IMR-90 (cell line): ENCODE data around the gene DPPA5. TPM values are rescaled to one million over a fixed set of nuclear protein-coding genes. Genes with fewer than 3 reads are reported as not detected.

ENCODE experiments used
- ATAC-seq: fragments of 200-7000 bp; cut with Tn5 transposase; 2 replicates; pipeline ENCODE4 v1.9.1; 2020; ENCODE audit warnings: low read depth, mild to moderate bottlenecking, moderate library complexity
- BruUV-seq: library from RNA; stranded (reverse); fragments of 400-500 nt; replicated peaks from 2 replicates; lab custom pipeline; 2021; lab: Mats Ljungman, UMichigan
- CTCF ChIA-PET: fragments of 300-600 bp; formaldehyde crosslinking; extraction: SDS; loops from one replicate; lab custom pipeline; 2021; ENCODE audit warnings: antibody characterized with exemption; lab: Yijun Ruan, JAX
- POLR2A ChIA-PET: fragments of 300-600 bp; sonication (Branson Sonifier 250); formaldehyde crosslinking; loops from one replicate; lab custom pipeline; 2022; ENCODE audit warnings: antibody characterized with exemption; ENCODE audit not compliant: unreplicated experiment; lab: Charles Lee
- DNase-seq: peaks from one replicate; pipeline ENCODE4 v3.0.0; 2013
- H2AFZ ChIP-seq: replicated peaks from 2 replicates; pipeline ENCODE3; 2013; ENCODE audit warnings: low read length, mild to moderate bottlenecking; ENCODE audit not compliant: poor library complexity
- H2AK5ac ChIP-seq: 2 replicates; pipeline ENCODE4 v1.6.1; 2013; ENCODE audit warnings: low read depth, low read length, inconsistent platforms
- H2AK9ac ChIP-seq: replicated peaks from 2 replicates; pipeline ENCODE3; 2013; ENCODE audit warnings: mild to moderate bottlenecking, low read depth, low read length, moderate library complexity; ENCODE audit not compliant: poor library complexity
- H2BK120ac ChIP-seq: 2 replicates; pipeline ENCODE4 v1.6.1; 2013; ENCODE audit warnings: low read depth, low read length, inconsistent platforms
- H2BK15ac ChIP-seq: 3 replicates; pipeline ENCODE4 v1.6.1; 2013; ENCODE audit warnings: low read depth, low read length, inconsistent platforms
- H2BK20ac ChIP-seq: 2 replicates; pipeline ENCODE4 v1.6.1; 2013; ENCODE audit warnings: low read depth, mild to moderate bottlenecking, inconsistent platforms, low read length, moderate library complexity
- H2BK5ac ChIP-seq: 2 replicates; pipeline ENCODE4 v1.6.1; 2013; ENCODE audit warnings: mild to moderate bottlenecking, low read depth, low read length, inconsistent platforms; ENCODE audit not compliant: poor library complexity, severe bottlenecking
- H3K14ac ChIP-seq: replicated peaks from 2 replicates; pipeline ENCODE4 v1.6.1; 2013; ENCODE audit warnings: low read depth, low read length, inconsistent platforms
- H3K18ac ChIP-seq: 2 replicates; pipeline ENCODE4 v1.6.1; 2013; ENCODE audit warnings: low read depth, low read length, control low read depth
- H3K23ac ChIP-seq: 2 replicates; pipeline ENCODE4 v1.6.1; 2013; ENCODE audit warnings: low read depth, low read length, inconsistent platforms
- H3K27ac ChIP-seq: 2 replicates; pipeline ENCODE4 v1.5.1; 2013; ENCODE audit warnings: mild to moderate bottlenecking, control low read depth, low read length; ENCODE audit not compliant: insufficient read depth
- H3K27me3 ChIP-seq: 2 replicates; pipeline ENCODE4 v1.6.1; 2013; ENCODE audit warnings: low read length; ENCODE audit not compliant: control insufficient read depth, insufficient read depth
- H3K36me3 ChIP-seq: 2 replicates; pipeline ENCODE4 v1.6.1; 2013; ENCODE audit warnings: low read length, mixed read lengths; ENCODE audit not compliant: control insufficient read depth, insufficient read depth
- H3K4ac ChIP-seq: 2 replicates; pipeline ENCODE4 v1.6.1; 2013; ENCODE audit warnings: low read depth, low read length, inconsistent platforms
- H3K4me1 ChIP-seq: 2 replicates; pipeline ENCODE4 v1.6.1; 2013; ENCODE audit warnings: low read length, mixed read lengths; ENCODE audit not compliant: control insufficient read depth, insufficient read depth
- H3K4me2 ChIP-seq: 2 replicates; pipeline ENCODE4 v1.6.1; 2013; ENCODE audit warnings: low read depth, mild to moderate bottlenecking, control low read depth, low read length, moderate library complexity
- H3K4me3 ChIP-seq: 2 replicates; pipeline ENCODE4 v1.5.1; 2013; ENCODE audit warnings: low read depth, mild to moderate bottlenecking, control low read depth, low read length, moderate library complexity; ENCODE audit not compliant: insufficient read depth
- H3K56ac ChIP-seq: 2 replicates; pipeline ENCODE4 v1.6.1; 2013; ENCODE audit warnings: low read length, inconsistent platforms; ENCODE audit not compliant: insufficient read depth; ENCODE audit errors: extremely low read depth
- H3K79me1 ChIP-seq, 2 experiments: 2 replicates each; pipeline ENCODE4 v1.6.1; 2013; ENCODE audit warnings: low read length in 2 of 2, inconsistent platforms in 1 of 2, low read depth in 1 of 2
- H3K9ac ChIP-seq: 2 replicates; pipeline ENCODE4 v1.6.1; 2013; ENCODE audit warnings: low read depth, low read length, control low read depth
- H3K9me1 ChIP-seq: 2 replicates; pipeline ENCODE4 v1.6.1; 2013; ENCODE audit warnings: low read length, inconsistent platforms; ENCODE audit not compliant: insufficient read depth
- H3K9me3 ChIP-seq: 2 replicates; pipeline ENCODE4 v1.6.1; 2013; ENCODE audit warnings: low read length; ENCODE audit not compliant: control insufficient read depth, insufficient read depth
- H4K20me1 ChIP-seq: 2 replicates; pipeline ENCODE4 v1.6.1; 2013; ENCODE audit warnings: low read length, inconsistent platforms; ENCODE audit not compliant: insufficient read depth
- H4K5ac ChIP-seq: 2 replicates; pipeline ENCODE4 v1.6.1; 2013; ENCODE audit warnings: mild to moderate bottlenecking, low read depth, low read length, control low read depth
- H4K8ac ChIP-seq, 2 experiments: 2 replicates each; pipeline ENCODE4 v1.6.1; 2013; ENCODE audit warnings: low read depth in 2 of 2, low read length in 2 of 2, control low read depth in 1 of 2, inconsistent platforms in 1 of 2
- H4K91ac ChIP-seq: 2 replicates; pipeline ENCODE4 v1.6.1; 2013; ENCODE audit warnings: low read depth, low read length, inconsistent platforms; ENCODE audit not compliant: insufficient read depth
- BHLHE40 ChIP-seq: fragments of 150-350 bp; IDR thresholded peaks from 2 replicates; pipeline ENCODE4 v1.6.1; 2016; ENCODE audit warnings: mild to moderate bottlenecking, low read depth, low read length
- CEBPB ChIP-seq: IDR thresholded peaks from 2 replicates; pipeline ENCODE4 v1.6.1; 2012; ENCODE audit warnings: low read depth, low read length, improper control_type of control experiment
- CHD1 ChIP-seq: IDR thresholded peaks from 2 replicates; pipeline ENCODE4 v1.6.1; 2012; ENCODE audit warnings: low read depth, low read length, improper control_type of control experiment
- FOS ChIP-seq: fragments of 150-350 bp; IDR thresholded peaks from 2 replicates; pipeline ENCODE4 v1.6.1; 2016; ENCODE audit warnings: low read depth, low read length
- MAFK ChIP-seq: IDR thresholded peaks from 2 replicates; pipeline ENCODE4 v1.6.1; 2012; ENCODE audit warnings: low read depth, low read length, improper control_type of control experiment
- MXI1 ChIP-seq: IDR thresholded peaks from 2 replicates; pipeline ENCODE4 v1.6.1; 2012; ENCODE audit warnings: low read depth, mild to moderate bottlenecking, low read length, moderate library complexity, borderline replicate concordance
- NFE2L2 ChIP-seq: fragments of 150-350 bp; IDR thresholded peaks from 2 replicates; pipeline ENCODE4 v1.6.1; 2016; ENCODE audit warnings: low read depth, mild to moderate bottlenecking, low read length
- POLR2A ChIP-seq: IDR thresholded peaks from 2 replicates; pipeline ENCODE4 v1.6.1; 2012; ENCODE audit warnings: mild to moderate bottlenecking, low read depth, low read length
- RAD21 ChIP-seq: IDR thresholded peaks from 2 replicates; pipeline ENCODE4 v1.6.1; 2012; ENCODE audit warnings: low read length, improper control_type of control experiment
- SMC3 ChIP-seq: fragments of 150-350 bp; IDR thresholded peaks from 2 replicates; pipeline ENCODE4 v1.6.1; 2016; ENCODE audit warnings: low read depth, mild to moderate bottlenecking, antibody characterized with exemption, low read length, moderate library complexity
- USF2 ChIP-seq: fragments of 150-350 bp; IDR thresholded peaks from 2 replicates; pipeline ENCODE4 v1.6.1; 2017; ENCODE audit warnings: mild to moderate bottlenecking, antibody characterized with exemption, low read length, low read depth
- WGBS, 2 experiments: methylation state at CpG; one replicate each; pipeline versions ENCODE4 v1.1.5 to v1.1.7; 2013; ENCODE audit warnings: missing lambda C conversion rate in 2 of 2; ENCODE audit not compliant: insufficient read length in 1 of 2; ENCODE audit errors: extremely low coverage in 2 of 2; 5-methylcytosine and 5-hydroxymethylcytosine counted together
- dilution Hi-C: fragments of 300-500 bp; cut with HindIII; formaldehyde crosslinking; loops from one replicate; pipeline ENCODE4 v1.14.3; 2018; ENCODE audit warnings: low sequenced_read_pairs; ENCODE audit not compliant: unreplicated experiment
- in situ Hi-C: fragments of 300-500 bp; cut with MboI; formaldehyde crosslinking; loops from 3 replicates; pipeline ENCODE4 v1.14.3; 2019; ENCODE audit warnings: low sequenced_read_pairs, inconsistent platforms, mixed read lengths
- intact Hi-C: fragments of 100-400 bp; cut with micrococcal nuclease; formaldehyde crosslinking; loops from 2 replicates; pipeline ENCODE4 v1.10.0; 2022
- polyA plus RNA-seq, 3 experiments: library from polyadenylated mRNA; depleted of rRNA; stranded (reverse); fragments of >200 nt; gene quantifications; 2 replicates each; pipeline ENCODE4 v1.2.3, GENCODE V29; 2012; ENCODE audit warnings: low replicate concordance in 1 of 3
- total RNA-seq: library from RNA; depleted of rRNA; stranded (reverse); fragments of >200 nt; gene quantifications from 2 replicates; pipeline ENCODE4 v1.2.3, GENCODE V29; 2012

DPPA5 gene
- total and polyA plus RNA-seq, 2 of the 4 experiments (the other 2 are of a cell fraction): not detected

- no peak overlapping the region for H3K27ac ChIP-seq
- BruUV-seq: no TSS peak
- H3K9me3 ChIP-seq: no peaks in the 10 kb centered on the region
- no peak for TF ChIP-seq SMC3
- no peak for TF ChIP-seq USF2
- TF ChIP-seq CHD1: no peak
- TF ChIP-seq BHLHE40: no peak
- no peak for TF ChIP-seq FOS
- no peak for TF ChIP-seq MAFK
- no peak for TF ChIP-seq NFE2L2
- TF ChIP-seq MXI1: no peak
- TF ChIP-seq POLR2A: no peak
- TF ChIP-seq CEBPB: no peak
- no peak for TF ChIP-seq RAD21
- H2AK5ac ChIP-seq: no peak overlapping the region
- H3K4ac ChIP-seq: no peak overlapping the region
- intact Hi-C loops (loop anchor here (1.0 to 5.0 kb wide), 3 partner anchors 20 to 105 kb away; partner anchors contain the start of gene CGAS), dilution Hi-C loops (no loop called here), in situ Hi-C loops (no loop called here)
- H2BK120ac ChIP-seq: no peak overlapping the region
- DNase-seq (no peak), ATAC-seq (no peak)
- H4K5ac ChIP-seq: no peak overlapping the region
- H2BK15ac ChIP-seq: no peak overlapping the region
- H2BK5ac ChIP-seq: no peak overlapping the region
- POLR2A ChIA-PET: interaction anchor here (0.6 kb wide), 1 partner anchor 486 kb away, joined by 3 read pairs; no protein-coding TSS in a partner anchor
- CTCF ChIA-PET: no interaction called here
- no peak overlapping the region for H3K14ac ChIP-seq
- H3K9me1 ChIP-seq: no peaks in the 10 kb centered on the region
- H3K9ac ChIP-seq: no peak overlapping the region
- H3K23ac ChIP-seq: no peak overlapping the region
- H3K4me2 ChIP-seq: no peak overlapping the region
- H3K4me3 ChIP-seq: no peak overlapping the region
- H3K56ac ChIP-seq: no peak overlapping the region
- H3K36me3 ChIP-seq: no peaks in the 10 kb centered on the region
- WGBS, 2 experiments: 88% methylated on average over 5 of the region's 10 CpGs; no CpG with 5 or more reads in 1 of the 2 experiments
- no peak overlapping the region for H4K91ac ChIP-seq
- H4K20me1 ChIP-seq: no peaks in the 10 kb centered on the region
- no peaks in the 10 kb centered on the region for H3K4me1 ChIP-seq
- no peaks in the 10 kb centered on the region for H3K79me1 ChIP-seq
- no peaks in the 10 kb centered on the region for H3K27me3 ChIP-seq
- no peak overlapping the region for H2AFZ ChIP-seq
- no peak overlapping the region for H2AK9ac ChIP-seq
- H4K8ac ChIP-seq: no peak overlapping the region; a peak in 1 of 4 replicates
- H2BK20ac ChIP-seq: no peak overlapping the region
- no peak overlapping the region for H3K18ac ChIP-seq
Observed at GRCh38 chr6:73389854-73390253, 35.8 kb upstream of the DPPA5 start.
